Measurements from ENCODE around the gene PRKCE.
A peak's percentile ranks its signal among the peaks of the same experiment; 100 is the strongest.
"Not testable (repeated sequence)": the region's sequence is repeated elsewhere in the genome, so short reads cannot be mapped to it uniquely, and the experiment has no call there.

The PRKCE gene

DNA sequence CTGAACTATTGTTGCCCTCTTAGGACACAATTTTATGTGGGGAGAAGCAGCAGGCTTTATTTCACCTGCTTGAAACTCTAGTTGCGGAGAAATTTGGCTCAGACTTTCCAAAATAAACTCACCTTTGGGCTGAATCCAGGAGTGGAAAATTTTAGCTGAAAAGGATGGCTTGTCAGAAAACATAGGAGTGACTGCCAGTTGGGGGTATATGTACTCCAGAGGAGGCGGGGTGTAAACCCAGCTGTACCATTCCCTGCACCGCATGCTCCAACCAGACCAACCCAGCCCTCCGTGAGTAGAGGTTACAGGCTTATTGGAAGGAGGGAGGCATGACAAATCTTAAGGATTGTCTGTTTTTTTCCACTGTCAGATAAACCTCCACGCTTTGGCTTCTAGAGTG, 53.8 kb downstream of the PRKCE start:
- no peak for DNase-seq

DNA sequence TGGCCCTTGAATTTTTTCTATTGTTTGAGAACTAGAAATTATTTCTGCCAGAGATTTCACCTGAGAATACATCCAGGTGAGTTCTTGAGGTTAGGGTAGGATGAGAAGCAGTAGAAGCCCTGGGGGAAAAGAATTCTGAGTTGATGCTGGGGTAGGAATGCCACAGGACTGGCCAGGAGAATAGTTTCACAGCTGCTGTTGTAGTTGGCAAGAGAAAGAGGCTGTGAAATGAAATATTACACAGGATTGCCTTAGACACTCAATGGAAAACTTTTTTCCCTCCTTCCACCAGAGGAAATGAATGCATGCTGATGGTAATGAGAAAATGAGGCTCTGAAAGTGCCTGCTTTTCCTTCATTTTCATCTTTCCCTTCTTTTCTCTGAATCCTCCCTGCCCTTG, 54.6 kb downstream of the PRKCE start:
- DNase-seq = no peak

DNA sequence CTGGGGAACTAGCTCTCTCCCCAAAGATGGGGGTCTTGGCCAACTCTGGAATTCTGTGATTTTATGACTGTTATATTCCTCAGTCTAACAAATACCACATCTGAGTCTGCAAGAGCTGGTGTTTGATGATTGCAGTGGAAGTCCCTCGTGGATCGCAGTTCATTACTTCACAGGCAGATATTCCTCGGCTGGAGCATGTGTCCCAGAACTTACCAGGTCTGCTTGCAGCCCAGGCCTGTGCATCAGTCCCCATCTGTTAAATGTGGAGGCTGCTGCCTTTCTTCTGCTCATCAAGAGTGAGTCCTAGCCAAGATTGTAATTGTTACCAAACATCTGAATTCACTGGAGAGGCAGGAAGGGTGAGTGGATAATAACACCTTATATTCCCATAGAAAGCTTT, 55.5 kb downstream of the PRKCE start:
- no peak for DNase-seq

DNA sequence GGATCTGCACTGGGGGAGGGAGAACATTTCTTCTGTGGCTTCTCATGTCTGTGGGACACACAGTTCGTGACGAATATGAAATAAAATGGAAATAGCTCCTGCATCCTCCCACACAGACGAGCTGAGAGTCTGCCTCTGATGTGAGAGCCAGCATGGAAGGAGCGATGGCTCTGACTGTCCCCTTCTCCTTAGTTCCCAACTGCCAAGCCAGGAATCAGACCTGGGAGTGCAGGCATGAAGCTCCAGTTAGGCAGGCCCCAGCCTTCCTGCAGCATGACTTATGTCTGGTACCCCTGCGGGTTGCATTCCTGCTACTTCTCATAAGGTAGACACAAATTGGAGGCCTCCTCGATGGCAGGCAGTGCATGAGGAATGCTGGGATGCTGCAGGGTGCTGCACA, 56.2 kb downstream of the PRKCE start:
- no peak for DNase-seq

DNA sequence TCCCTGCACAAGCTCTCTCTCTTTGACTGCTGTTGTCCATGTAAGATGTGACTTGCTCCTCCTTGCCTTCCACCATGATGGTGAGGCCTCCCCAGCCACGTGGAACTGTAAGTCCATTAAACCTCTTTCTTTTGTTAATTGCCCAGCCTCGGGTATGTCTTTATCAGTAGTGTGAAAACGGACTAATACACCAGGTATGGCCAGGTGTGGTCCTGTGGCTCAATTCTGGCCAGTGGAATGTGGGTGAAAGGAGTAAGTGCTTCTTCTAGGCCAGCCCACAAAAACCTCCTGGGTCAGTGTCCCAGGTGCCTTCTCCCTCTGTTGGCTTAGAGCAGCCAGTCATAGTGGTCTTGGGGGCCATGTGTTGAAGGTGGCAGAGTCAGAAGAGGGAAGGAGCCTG, 57.0 kb downstream of the PRKCE start:
- no peak for DNase-seq

DNA sequence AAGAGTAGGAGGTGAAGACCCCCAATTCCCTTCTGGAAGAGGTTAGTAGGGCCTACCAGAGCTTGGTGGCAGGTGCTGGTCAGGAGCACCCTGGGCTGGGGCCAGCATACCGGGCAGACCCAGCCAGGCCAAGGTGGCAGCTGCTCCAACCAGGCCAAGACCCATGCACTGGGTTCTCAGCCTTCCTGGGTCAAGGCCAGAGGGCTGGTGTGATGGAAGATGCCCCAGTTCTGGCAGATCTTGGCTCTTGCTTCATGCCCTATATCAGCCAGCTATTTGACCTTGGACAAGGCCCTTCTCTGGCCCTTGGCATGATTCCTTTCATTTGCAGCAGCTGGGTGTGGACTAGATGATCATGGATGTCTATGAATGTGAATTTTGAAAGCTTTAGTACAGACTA, 57.7 kb downstream of the PRKCE start:
- no peak for DNase-seq

DNA sequence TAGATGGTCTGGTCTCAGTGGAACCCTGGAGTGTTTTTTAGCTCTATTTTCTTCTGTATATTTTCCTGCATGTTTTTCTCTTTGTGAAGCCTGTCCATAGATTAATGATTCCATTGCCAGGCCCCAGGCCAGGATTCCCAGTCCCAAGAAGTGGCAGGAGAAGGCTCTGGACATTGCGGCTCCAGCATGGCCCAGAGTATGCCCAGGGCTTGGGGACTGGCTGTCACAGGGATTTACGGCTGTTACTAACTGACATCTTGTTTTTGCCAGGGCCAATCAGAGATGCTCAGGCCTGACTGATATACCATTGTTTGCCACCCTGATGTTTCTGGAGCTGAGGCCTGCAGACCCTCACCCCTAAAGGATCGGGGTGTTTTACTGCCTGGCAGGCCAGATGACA, 59.0 kb downstream of the PRKCE start:
- no peak for DNase-seq

DNA sequence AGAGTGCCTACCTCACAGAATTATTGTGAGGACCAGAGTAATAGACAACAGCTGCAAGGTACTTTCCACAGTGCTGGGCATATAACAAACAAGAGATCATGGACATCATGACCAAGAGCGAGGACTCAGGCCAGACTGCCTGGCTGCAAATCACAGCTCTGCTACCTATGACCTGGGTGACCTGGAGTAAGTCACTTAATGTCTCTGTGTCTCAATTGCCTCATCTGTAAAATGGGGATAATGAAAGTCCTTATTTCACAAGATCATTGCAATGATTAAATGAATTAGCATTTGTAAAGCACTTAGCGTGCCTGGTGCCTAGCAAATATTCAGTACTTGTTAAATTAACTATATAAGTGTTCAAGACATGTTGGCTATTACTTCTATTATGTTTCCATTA, 59.7 kb downstream of the PRKCE start:
- no peak for DNase-seq

DNA sequence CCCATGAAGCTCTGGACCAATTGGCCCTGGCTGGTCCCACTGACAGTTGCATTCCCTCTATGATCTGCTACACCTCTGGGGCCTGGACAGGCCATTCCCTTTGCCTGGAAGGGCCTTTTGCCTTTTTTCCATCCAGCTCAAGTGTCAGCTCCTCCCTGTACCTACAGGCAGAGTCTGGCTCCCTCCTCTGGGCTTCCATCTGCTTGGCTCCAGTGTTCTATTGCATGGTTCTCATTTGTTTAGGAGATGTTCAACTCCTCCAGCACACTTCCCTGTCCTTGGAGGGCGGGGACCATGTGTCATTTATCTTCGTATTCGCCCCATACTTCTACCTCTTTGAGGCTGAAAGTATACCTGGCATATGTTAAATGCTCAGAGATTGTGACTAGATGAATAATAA, 61.1 kb downstream of the PRKCE start:
- no peak for DNase-seq

DNA sequence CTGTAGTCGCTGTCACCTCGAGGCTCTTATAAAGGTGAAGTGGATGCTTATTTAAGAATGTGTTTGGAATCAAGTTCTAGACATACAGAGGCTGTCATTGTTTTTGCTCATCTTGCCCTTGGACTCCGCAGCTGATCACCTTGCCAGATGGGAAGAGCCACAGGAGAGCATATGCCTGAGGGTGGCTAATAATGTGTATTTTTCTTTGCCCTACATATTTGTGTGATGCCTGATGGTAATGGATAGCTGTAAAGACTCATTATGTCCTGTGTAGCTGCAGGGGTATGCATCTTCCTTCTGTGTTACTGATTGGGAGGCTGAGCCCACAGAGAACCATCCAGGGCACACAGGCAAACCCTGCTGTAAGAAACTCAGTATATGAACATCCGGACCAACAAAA, 61.7 kb downstream of the PRKCE start:
- no peak for DNase-seq

DNA sequence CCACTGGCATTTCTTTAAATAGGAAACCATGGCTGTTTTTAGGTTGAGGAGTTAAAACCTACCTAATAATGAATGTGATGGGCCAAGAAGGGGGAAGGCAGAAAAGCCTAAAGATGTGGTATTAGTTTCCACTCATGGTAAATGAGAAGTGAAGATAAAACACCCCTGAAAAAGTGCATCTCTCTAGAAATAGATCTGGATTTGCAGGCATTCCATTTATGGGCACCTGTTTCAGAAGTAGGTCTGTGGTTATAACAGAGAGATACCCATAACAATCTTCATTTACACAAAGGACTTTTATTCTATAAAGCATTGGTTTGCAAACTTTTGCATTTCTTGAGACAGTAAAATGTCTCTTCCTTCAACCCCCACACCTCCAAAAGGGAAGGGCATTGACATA, 62.1 kb downstream of the PRKCE start:
- DNase-seq = no peak

DNA sequence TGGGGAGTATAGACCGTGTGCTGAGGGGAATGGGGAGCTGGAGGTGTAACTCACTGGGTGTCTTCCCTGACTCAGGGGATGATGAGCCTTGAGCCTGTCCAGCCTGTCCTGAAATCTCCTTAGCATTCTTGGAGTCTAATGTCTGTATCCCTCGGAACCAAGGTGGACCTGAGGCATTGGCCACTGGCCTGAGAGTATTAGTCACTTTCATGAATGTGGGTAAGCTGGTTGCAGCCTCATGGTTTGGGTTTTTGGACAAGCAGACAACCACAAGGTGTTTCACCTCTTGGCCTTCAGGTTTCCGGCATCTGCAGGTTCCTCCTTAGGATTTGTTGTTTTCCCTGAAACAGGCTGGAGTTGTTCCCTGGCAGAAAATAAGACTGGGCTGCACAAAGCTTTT, 63.2 kb downstream of the PRKCE start:
- DNase-seq = no peak

DNA sequence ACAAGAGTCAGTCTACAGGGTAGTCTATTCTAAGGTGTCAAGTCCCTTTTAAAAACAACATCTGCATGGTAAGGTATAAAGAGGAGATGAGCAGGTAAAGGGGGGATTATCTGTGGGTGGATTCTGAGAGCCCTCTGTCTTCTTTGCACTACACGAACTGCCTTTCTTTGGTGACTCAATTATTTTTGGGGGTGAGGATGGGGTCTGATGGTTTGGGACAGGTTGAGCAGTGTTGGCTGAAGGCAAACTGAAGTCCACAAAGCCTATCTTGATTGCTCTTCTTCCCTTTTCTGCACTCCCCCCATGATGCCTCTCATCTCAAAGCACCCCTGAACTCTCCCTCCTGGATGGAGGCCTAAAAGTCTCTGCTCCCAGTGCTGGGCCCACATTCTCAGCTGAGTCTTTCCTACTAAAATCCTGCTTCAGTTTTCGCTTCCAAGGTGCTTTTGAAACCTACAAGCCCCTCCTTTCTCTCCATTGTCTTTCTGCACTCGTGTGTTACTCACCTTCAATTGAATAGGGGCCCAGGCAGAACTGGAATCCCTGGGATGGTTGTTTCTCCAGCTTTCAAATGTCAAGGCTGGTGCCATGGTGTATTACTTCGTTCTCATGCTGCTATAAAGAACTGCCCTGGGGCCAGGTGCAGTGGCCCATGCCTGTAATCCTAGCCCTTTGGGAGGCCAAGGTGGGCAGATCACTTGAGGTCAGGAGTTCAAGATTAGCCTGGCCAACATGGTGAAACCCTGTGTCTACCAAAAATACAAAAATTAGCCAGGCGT, 64.3 kb downstream of the PRKCE start:
- no peak for DNase-seq

DNA sequence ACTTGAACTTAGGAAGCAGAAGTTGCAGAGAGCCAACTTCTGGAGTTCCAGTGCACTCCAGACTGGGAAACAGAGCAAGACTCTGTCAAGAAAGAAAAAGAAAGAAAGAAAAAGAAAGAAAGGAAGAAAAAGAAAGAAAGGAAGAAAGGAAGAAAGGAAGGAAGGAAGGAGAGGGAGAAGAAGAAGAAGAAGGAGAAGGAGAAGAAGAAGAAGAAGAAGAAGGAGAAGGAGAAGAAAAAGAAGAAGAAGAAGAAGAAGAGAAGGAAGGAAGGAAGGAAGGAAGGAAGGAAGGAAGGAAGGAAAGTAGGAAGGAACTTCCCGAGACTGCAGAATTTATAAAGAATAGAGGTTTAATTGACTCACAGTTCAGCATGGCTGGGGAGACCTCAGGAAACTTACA, 65.0 kb downstream of the PRKCE start:
- not testable (repeated sequence) for DNase-seq

DNA sequence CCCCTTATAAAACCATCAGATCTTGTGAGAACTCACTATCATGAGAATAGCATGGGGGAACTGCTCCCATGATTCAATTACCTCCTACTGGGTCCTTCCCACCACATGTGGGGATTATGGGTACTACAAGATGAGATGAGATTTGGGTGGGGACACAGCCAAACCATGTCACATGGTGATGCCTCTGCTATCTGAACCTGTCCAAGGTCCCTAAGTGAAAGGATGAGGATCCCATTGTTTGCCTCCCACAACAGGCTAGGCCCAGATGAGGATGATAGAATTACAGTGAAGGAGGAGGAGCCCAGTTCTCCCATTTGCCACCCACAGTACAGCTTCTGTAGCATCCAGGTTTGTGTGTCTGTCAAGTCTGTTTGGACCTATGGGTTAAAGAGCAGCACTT, 65.4 kb downstream of the PRKCE start:
- DNase-seq = no peak

DNA sequence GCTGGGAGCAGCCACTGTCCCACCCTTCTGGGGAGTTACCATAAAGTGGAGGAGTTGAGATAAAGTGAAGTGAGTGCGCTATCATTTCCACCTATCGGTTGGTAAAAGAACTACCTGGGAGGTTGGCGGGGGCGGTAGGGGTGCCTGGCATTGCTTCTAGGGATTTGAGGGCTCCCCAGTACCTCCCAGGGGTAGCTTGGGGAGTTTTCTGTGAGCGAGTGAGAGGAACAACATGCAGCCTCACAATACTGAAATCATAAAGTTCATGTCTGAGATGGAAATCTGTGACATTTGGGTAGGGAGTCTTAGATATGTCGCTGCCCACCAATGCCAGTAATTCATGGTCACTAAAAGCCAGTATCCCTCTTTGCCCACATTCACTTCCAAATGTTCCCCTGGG, 68.7 kb downstream of the PRKCE start:
- no peak for DNase-seq

DNA sequence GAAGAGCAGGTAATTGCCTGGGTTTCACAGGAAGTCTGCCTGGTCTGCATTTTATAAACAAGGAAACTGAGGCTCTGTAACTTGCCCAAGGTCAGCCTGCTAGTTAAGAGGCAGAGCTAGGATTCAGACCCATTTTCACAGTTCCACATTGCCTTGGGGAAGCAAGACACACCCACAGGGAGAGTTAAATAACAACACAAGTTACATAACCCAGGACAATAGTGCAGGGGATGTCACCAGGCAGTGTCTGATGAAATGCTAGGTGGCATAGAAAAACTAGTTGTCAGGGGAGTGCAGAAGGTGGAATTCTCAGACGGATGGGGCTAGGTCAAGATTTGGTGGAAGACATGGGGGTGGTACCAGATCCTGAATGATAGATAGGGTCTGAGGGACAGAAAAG, 69.7 kb downstream of the PRKCE start:
- DNase-seq = no peak

DNA sequence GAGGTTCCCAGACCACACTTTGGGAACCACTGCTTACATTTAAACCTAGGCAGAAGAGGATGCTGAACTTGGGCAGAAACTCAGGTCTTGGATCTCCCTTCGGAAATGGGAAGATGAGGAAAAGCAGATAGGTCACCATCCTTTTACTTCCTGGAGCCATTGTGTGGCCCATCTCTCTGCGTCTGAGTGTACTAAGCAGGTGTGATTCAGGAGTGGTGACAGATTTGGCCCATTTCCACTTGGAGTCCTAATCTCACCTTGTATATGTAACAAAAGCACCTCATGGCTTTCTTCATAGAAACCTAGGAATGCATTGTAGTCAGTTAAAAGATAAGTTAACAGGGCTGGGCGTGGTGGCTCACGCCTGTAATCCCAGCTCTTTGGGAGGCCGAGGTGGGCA, 71.0 kb downstream of the PRKCE start:
- DNase-seq = no peak

DNA sequence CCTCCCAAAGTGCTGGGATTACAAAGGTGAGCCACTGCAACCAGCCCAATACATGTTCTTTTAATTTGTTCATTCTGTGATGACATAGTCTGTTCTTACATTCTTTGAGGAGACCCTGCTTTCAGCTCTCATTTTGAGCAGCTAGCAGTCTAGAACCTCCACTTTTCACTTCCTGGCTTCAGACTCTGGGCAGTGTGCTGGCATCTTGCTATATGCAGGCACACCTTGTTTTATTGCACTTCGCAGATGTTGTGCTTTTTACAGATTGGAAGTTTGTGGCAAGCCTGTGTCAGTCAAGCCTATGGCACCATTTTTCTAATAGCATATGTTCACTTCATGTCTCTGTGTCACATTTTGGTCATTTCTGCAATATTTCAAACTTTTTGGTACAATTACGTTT, 72.4 kb downstream of the PRKCE start:
- DNase-seq = no peak

DNA sequence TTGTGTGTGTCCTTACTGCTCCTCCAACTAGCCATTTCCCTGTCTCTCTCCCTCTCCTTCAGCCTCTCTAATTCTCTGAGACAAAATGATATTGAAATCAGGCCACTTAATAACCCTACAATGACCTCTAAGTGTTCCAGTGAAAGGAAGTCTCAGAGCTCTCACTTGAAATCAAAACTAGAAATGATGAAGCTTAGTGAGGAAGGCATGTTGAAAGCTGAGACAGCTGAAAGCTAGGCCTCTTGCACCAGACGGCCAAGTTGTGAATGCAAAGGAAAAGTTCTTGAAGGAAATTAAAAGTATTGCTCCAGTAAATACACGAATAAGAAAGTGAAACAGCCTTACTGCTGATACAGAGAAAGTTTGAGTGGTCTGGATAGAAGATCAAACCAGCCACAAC, 72.9 kb downstream of the PRKCE start:
- no peak for DNase-seq

DNA sequence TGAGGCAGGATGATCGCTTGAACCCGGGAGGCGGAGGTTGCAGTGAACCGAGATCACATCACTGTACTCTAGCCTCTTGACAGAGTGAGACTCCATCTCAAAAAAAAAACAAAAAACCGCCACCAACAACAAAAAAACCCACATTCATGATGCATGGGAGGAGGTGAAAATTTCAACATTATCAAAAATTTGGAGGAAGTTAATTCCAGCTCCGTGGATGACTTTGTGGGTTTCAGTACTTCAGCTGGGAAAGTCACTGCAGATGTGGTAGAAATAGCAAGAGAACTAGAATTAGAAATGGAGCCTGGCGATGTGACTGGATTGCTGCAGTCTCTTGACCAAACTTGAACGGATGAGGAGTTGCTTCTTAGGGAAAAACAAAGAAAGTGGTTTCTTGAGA, 74.3 kb downstream of the PRKCE start:
- DNase-seq = no peak

DNA sequence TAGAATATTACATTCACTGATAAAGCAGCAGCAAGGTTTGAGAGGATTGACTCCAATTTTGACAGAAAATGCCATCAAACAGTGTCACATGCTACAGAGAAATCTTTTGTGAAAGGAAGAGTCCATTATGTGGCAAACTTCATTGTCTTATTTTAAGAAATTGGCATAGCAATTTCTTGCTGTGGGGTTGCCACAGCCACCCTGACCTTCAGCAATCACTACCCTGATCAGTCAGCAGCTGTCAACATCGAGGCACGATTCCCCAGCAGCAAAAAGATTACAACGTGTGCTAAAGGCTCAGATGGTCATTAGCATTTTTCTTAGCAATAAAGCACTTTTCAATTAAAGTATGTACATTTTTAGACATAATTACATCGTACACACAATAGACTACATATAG, 74.7 kb downstream of the PRKCE start:
- no peak for DNase-seq

DNA sequence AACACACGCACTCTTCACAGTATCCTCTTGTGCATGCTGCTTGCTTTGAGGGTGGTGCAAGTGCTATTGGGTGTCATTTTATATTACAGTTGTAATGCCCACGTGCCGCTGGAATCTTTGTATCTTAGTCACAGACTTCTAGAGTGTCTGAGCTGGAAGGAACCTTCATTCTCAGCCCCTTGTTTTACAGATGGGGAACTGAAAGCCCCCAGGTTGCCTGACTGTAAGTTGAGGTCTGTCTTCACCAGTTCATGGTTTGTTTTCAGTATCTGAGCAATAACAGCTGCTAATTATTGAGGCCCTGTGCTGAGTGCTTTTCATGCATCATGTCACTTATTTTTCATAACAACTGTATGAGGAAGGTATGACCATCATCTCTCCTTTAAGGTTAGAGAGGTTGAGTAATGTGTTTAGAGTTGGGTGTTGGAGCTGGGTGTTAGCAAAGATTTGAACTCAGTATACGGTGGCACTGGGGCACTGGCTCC, 77.0 kb downstream of the PRKCE start:
- DNase-seq = peak; percentile 67

DNA sequence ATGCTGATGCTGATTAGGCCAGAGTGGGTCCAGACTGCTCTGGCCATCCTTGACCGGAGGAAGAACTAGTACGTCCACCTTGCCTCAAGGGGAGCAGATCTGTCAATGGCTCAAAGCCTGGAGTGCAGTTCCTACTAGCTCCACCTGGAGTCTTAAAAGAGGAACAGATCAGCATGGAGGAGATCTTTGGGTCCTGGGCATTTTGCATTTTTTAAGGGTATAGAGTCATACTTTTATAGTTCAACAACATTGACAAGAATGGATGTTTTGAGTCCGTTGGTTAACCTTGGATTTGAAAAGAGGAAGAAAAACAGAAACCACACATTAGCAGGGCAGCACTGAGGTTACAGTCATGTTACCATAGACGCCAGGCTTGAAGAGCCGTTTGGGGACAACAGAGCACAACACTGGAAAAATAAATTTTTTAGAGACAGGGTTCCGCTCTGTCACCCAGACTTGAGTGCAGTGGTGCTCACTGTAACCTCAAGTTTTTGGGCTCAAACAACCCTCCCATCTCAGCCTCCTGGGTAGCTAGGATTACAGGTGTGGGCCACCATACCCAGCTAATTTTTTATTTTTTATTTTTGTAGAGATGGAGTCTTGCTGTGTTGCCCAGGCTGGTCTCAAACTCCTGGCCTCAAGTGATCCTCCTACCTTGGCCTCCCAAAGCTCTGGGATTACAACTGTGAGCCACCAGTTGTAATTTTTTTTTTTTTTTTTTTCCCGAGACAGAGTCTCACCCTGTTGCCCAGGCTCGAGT, 78.5 kb downstream of the PRKCE start:
- DNase-seq = peak; percentile 61

DNA sequence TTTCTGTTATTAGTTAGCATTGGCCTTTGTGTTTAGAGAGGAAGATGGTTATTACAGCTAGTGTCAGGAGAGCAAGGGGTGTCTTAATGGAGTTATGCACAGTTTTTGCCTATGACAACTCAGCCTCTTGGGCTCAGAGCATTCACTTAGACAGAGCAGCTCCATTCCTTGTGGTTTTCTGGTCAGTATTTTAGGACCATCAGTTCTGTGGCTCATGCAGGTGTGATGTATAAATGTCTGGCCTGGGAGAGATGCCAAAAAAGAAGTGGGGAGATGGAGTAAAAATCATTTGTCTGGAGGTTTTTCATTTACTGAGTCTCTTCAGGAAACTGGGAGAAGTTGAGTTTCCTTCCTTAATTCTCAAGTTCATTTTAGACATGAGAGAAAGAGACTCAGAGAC, 79.7 kb downstream of the PRKCE start:
- DNase-seq = no peak

Measured in CD4-positive, alpha-beta T cell treated with Interleukin-15 for 1 hour (primary cell).